ENCODE data around the gene PHB1.
A peak's percentile ranks its signal among the peaks of the same experiment; 100 is the strongest.
"Not testable (repeated sequence)": the region's sequence is repeated elsewhere in the genome, so short reads cannot be mapped to it uniquely, and the experiment has no call there.

The PHB1 gene

GRCh38 chr17:49378311-49378710 is 36.4 kb downstream of the PHB1 start:
- DNase-seq = no peak

GRCh38 chr17:49375544-49375943 is 39.1 kb downstream of the PHB1 start:
- no peak for DNase-seq

- DNase-seq = no peak
Measured at GRCh38 chr17:49373115-49373514, 41.6 kb downstream of the PHB1 start.

DNA sequence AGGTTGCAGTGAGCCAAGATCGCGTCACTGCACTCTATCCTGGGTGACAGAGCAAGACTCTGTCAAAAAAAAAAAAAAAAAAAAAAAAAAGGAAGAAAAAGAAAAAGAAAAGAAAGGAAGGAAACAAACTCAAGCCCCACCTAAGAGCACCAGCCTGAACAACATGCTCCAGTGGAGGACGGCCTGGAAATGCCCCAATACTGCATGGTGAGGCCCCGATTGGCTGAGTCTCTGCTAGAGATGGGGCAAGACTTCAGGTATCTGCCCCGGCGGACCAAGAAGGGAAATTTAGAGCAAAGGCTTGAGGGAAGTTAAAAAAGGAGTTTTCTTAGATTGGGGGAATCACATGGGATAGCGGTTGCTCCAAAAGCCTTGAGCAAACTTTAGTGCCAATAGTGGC is 42.3 kb downstream of the PHB1 start:
- no peak for DNase-seq

DNA sequence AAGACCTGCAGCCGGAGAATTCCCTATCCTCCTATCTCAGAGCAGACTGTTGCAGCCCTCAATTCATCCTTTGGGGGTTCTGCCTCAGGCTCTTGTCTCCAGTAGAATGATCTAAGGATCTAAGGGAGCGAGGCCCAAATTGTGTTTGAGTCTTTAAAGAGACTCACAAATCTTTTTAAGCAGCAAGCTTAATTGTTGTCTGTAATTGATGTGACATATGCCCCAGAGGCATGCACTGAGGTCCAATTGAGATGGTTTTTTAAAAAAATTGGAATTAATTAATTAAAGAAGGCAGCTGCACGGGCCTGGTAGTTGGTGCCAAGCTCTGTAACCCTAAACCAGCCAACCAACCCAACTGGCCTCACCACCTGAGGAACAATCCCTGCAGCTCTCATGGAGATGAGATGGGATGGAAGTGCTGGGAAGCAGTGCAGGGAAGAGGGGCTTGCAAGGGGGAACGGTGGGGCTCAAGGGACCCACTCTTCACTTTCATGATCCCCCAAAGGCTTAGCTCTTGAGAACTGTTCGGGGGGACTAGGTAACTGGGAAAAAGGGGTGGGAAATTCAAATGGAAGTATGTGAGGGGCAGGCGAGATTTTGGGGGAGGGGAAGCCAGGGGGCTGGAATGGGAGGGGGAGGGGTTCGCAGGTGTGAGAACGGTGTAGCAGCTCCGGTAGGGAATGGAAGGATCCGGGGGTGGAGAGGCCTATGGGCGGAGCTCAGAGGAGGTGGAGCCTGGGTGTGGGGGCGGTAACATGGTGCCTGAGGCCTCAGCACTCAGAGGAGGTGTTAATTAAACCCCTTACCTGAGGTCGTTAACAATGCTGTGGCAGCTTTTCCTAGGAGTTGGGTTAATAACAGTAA is 43.5 kb downstream of the PHB1 start:
- no peak for DNase-seq

DNA sequence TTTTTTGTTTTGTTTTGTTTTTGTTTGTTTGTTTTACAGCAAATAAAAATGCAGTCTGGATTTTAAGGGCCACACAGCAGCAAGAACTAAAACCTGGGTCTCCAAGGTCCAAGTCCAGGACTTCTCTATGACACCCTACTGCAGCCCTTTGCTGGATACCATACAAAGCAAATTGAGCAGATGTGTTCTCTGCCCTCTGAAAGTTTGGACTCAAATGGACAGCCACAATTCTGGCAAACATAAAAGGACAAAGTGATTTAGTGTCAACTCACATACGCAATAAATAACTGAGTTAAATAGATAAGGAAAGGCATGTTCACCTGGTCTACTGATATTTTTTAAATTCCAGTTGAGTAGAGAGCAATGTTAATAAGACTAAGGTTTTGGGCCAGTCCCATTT is 44.9 kb downstream of the PHB1 start:
- no peak for DNase-seq

DNA sequence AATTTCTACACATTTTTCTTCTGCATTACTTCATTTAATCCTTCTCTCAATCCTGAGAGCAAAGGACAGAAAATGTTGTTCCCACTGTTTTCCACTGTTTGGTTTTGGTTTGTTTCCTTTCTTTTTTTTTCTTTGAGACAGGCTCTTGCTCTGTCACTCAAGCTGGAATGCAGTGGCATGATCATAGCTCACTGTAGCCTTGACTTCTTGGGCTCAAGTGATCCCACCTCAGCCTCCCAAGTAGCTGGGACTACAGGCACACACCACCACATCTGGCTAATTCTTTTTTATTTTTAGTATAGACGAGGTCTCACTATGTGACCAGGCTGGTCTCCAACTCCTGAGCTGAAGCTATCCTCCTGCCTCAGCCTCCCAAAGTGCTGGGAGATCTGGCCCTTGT is 45.6 kb downstream of the PHB1 start:
- no peak for DNase-seq

DNA sequence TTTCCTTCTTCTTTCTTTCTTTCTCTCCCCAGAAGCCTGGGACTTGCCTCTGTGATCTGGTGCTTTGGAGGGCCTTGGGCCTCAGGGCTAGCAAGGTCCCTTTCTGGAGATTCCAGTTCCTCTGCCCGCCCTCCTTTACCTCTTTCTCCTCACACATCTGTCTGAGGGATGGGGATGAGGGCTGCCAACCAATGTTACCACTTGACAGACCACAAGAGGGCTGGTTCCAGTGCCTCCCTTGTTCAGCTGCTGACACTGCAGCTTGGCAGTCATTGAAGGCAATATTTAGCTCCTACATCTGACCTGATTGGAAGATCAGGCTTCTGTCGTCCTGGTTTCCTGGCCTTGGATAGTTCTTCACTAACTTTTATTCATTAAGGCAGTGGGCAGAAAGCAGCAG is 49.0 kb downstream of the PHB1 start:
- DNase-seq = peak; percentile 26 to 28

- not testable (repeated sequence) for DNase-seq
Measured at GRCh38 chr17:49365126-49365525, 49.6 kb downstream of the PHB1 start.

- DNase-seq = no peak
Measured at GRCh38 chr17:49364119-49364518, 50.6 kb downstream of the PHB1 start.

- no peak for DNase-seq
Measured at GRCh38 chr17:49363251-49363650, 51.4 kb downstream of the PHB1 start.

DNA sequence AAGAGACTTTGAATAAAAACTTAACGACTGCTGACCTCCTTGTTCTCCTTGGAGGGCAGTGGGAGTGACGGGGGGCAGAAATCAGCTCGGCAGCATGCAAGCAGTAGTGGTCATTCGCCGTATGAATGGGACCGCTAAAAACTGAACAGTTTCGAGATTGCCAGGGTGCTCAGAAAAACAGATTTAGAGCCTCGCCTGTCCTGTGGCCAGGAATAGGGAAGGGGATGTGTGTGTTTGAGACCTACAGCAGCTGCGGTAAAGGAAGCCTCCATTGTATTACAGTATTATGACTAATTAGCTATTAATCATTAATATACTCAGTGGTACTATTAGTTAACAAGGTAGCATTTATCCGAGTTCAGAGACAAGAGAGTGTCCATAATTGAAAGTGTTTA is 52.0 kb downstream of the PHB1 start:
- DNase-seq = peak; percentile 6 to 12

DNA sequence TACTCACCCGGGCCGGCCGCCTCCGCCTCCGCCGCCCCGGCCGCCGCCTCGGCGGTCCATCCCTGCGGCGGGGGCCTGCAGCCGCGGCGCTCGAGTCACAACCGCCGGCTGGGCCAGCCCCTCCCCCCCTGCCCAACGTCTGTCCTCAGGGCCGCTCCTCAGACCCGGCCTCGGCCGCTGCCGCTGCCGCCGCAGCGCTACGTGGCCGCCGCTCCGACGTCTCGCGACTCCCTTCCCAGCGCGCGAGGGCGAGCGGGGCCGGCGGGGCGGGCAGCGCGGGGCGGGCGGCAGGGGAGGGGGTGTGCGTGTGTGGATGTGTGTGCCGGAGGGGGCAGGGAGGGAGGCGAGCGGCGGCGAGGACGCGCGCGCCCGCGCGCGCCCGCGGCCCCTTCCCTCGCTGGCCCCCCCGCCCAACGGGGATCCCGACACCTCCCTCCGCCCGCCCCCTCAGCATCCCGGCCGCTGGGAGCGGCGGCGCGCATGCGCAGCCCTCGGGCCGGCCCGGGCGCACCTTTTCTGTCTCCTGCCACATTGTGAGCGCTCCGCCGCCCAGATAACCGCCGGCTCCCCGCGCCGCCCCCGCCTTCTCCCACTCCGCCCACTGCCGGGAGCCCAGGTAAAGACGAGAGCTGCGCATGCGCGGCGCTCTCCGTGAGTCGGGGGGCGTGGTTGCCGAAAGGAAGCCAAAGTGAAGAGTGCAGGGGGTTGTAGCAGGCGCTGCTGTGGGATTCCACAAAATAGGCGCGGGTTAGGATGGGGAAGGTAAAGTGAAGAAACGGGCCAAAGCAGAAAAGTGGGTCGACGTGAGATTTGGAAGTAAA is 52.6 kb downstream of the PHB1 start, which contains the start of gene ZNF652:
Gene ZNF652 (minus strand): TSS at position 349 of the 821 bp plus-strand sequence. CDS start 44,525 bp downstream, outside the sequence.
- DNase-seq = peak; percentile 64 to 73

- DNase-seq = peak; percentile 21 to 24
Measured at GRCh38 chr17:49361129-49361901, 53.4 kb downstream of the PHB1 start.

- peak in 1 of 2 donors; percentile 29 for DNase-seq
Measured at GRCh38 chr17:49360796-49361128, 53.9 kb downstream of the PHB1 start.

DNA sequence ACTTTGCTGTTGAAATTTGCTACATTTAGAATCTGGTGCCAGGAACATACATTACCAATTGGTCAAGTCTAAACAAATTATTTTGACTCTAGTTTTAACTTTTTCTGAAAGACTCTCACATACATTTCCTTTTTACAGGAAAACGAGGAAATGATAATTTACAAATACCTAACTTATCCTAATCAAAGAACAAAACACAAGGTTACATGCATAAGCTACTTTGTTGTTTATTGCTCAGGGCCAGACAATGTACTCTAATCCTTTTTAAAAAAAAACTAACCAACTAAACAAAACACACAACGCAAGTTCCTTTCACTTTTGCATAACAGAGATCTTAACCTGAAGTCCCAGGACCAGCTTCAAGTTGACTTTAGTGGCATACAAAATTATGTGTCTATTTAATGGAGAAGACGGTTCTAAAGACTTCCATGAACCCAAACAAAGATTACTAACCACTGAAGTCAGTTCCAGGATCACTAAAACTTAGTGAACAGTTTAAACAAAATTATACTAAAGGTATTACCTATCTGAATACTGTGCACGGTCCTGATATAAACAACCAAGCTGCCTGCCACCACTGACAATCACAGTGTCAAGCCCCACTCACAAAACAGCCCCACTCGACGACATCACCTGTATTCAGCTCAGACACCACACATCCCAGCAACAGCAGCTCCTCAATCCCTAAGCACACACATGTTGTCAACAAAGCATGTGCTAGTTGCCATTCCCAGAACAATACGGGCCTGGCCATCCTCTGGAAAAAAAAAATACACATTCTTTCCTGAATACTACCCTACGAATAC is 54.5 kb downstream of the PHB1 start:
- DNase-seq = no peak

DNA sequence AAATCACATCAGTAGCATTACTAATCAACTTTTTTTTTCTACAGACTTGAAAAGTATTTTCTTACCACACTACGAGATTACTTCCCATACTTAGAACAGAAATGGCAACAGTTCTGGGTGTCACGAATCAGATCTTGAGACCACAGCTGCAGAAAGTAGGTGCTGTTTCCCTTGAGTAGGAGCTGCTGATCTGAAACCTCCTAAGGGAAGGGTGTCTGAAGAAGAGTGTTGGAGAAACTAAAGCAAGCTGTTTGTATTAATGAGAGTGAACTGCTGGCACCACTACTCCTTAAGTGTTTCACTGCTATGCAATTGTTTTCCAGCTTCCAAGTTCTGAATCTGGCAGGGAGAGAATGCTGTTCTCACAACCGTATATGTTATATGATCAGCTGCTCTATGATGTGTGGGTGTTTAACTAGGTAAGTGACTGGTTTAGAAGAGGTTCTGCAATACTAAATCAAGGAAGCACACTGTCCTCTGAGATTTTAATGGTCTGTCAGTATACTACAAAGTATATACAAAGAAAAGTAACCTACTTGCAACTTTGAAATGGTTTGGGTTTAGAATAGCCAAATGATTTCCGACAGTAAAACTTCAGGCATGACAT is 55.9 kb downstream of the PHB1 start:
- DNase-seq = peak; percentile 58 to 63

DNA sequence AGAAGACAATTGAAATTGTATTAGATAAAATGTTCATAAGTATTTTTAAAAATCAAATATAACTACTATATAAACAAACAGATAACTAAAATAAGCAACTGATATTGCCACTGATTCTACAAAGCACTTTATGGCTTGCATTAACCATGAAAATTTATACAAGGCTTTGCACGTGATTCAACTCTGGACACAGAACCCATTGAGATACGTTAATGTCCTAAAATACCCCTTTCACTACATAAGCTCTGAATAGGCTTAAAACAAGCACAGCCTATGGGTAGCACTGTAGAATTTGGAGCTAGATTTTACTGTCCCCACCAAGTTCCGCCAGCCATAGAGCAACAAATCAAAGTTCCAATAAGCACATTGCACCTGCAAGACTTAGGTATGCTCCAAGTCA is 57.2 kb downstream of the PHB1 start:
- no peak for DNase-seq

- no peak for DNase-seq
Measured at GRCh38 chr17:49356320-49356719, 58.4 kb downstream of the PHB1 start.

All from inflammatory macrophage (primary cell).